CD14-positive monocyte (primary cell): Measurements from ENCODE around the gene EIPR1. TPM values are rescaled to one million over a fixed set of nuclear protein-coding genes. Genes with fewer than 3 reads are reported as not detected.

ENCODE experiments used
- DNase-seq, 3 donors: peaks; one replicate each; pipeline ENCODE4 v3.0.0-alpha.2; 2011 to 2022
- H2AFZ ChIP-seq: 2 replicates; pipeline ENCODE4 v1.6.0; 2012; ENCODE audit warnings: mild to moderate bottlenecking, low read depth, low read length, inconsistent platforms; ENCODE audit not compliant: insufficient read depth, poor library complexity, severe bottlenecking
- H3K27ac ChIP-seq, 2 donors: 1 replicate in 1 of 2; 2 replicates in 1 of 2; pipeline ENCODE4 v1.5.1; 2012 to 2013; ENCODE audit warnings: low read length in 2 of 2, control low read depth in 1 of 2, inconsistent platforms in 1 of 2, low read depth in 1 of 2, mild to moderate bottlenecking in 1 of 2
- H3K27me3 ChIP-seq, 2 donors: one replicate each; pipeline versions ENCODE4 v1.6.0 to v1.6.1; 2011 to 2013; ENCODE audit warnings: low read length in 2 of 2; ENCODE audit not compliant: control insufficient read depth in 2 of 2, insufficient read depth in 2 of 2
- H3K36me3 ChIP-seq, 2 donors: replicated peaks in 1 of 2; 1 replicate in 1 of 2; 2 replicates in 1 of 2; pipeline versions ENCODE4 v1.5.1 to v1.6.1; 2012 to 2013; ENCODE audit warnings: low read length in 2 of 2, control low read depth in 1 of 2, inconsistent platforms in 1 of 2, mild to moderate bottlenecking in 1 of 2; ENCODE audit not compliant: insufficient read depth in 2 of 2, control insufficient read depth in 1 of 2
- H3K4me1 ChIP-seq, 2 donors: 1 replicate in 1 of 2; 2 replicates in 1 of 2; pipeline versions ENCODE4 v1.5.1 to v1.6.1; 2012 to 2013; ENCODE audit warnings: low read length in 2 of 2, control low read depth in 1 of 2, inconsistent platforms in 1 of 2, mild to moderate bottlenecking in 1 of 2, moderate library complexity in 1 of 2; ENCODE audit not compliant: insufficient read depth in 2 of 2, control insufficient read depth in 1 of 2
- H3K4me2 ChIP-seq: replicated peaks from 2 replicates; pipeline ENCODE3; 2012; ENCODE audit warnings: low read length, moderate library complexity, mild to moderate bottlenecking; ENCODE audit not compliant: poor library complexity, severe bottlenecking; ENCODE audit errors: extremely low read depth
- H3K4me3 ChIP-seq, 3 experiments: fragments of 200-600 bp in 1 of 3; sonication (generic) in 1 of 3; replicated peaks in 1 of 3; 1 replicate in 2 of 3; 2 replicates in 1 of 3; pipeline ENCODE4 v1.5.1; 2011 to 2013; ENCODE audit warnings: low read length in 3 of 3, mild to moderate bottlenecking in 3 of 3, control low read depth in 2 of 3, low read depth in 2 of 3, inconsistent platforms in 1 of 3, moderate library complexity in 1 of 3
- H3K79me2 ChIP-seq: 2 replicates; pipeline ENCODE4 v1.6.0; 2012; ENCODE audit warnings: mild to moderate bottlenecking, control low read depth, inconsistent platforms, low read length, moderate library complexity; ENCODE audit not compliant: insufficient read depth
- H3K9ac ChIP-seq: 2 replicates; pipeline ENCODE4 v1.6.0; 2017; ENCODE audit warnings: low read length, mild to moderate bottlenecking; ENCODE audit not compliant: insufficient read depth, poor library complexity, severe bottlenecking
- H3K9me3 ChIP-seq, 2 donors: replicated peaks in 1 of 2; 1 replicate in 1 of 2; 2 replicates in 1 of 2; pipeline versions ENCODE4 v1.5.1 to v1.6.1; 2012 to 2013; ENCODE audit warnings: low read length in 2 of 2, control low read depth in 1 of 2; ENCODE audit not compliant: control insufficient read depth in 1 of 2, insufficient read depth in 1 of 2
- H4K20me1 ChIP-seq: 2 replicates; pipeline ENCODE4 v1.6.0; 2012; ENCODE audit warnings: mild to moderate bottlenecking, low read length, control low read depth, moderate library complexity; ENCODE audit not compliant: insufficient read depth
- H3K27ac Mint-ChIP-seq, 7 donors: one replicate each; pipeline ENCODE4 v1.8.0; 2020; ENCODE audit warnings: mild to moderate bottlenecking in 7 of 7, mixed read lengths in 7 of 7, moderate library complexity in 6 of 7, inconsistent platforms in 2 of 7
- H3K27me3 Mint-ChIP-seq, 3 donors: one replicate each; pipeline ENCODE4 v1.8.0; 2021 to 2022; ENCODE audit warnings: low read depth in 3 of 3, mild to moderate bottlenecking in 3 of 3, mixed read lengths in 3 of 3, moderate library complexity in 3 of 3, inconsistent platforms in 1 of 3
- H3K36me3 Mint-ChIP-seq, 2 donors: one replicate each; pipeline ENCODE4 v1.8.0; 2020; ENCODE audit warnings: mixed read lengths in 2 of 2, inconsistent platforms in 1 of 2, mild to moderate bottlenecking in 1 of 2
- H3K4me1 Mint-ChIP-seq: one replicate; pipeline ENCODE4 v1.8.0; 2020; ENCODE audit warnings: mild to moderate bottlenecking, mixed read lengths
- H3K4me3 Mint-ChIP-seq, 2 donors: one replicate each; pipeline ENCODE4 v1.8.0; 2020; ENCODE audit warnings: mild to moderate bottlenecking in 2 of 2, mixed read lengths in 2 of 2, moderate library complexity in 1 of 2
- H3K9me3 Mint-ChIP-seq, 7 donors: one replicate each; pipeline ENCODE4 v1.8.0; 2020 to 2022; ENCODE audit warnings: mixed read lengths in 7 of 7, mild to moderate bottlenecking in 6 of 7, moderate library complexity in 6 of 7, inconsistent platforms in 2 of 7
- WGBS: methylation state at CpG from one replicate; pipeline ENCODE4 v1.1.5; 2013; ENCODE audit warnings: missing lambda C conversion rate; ENCODE audit not compliant: insufficient coverage; 5-methylcytosine and 5-hydroxymethylcytosine counted together
- intact Hi-C, 2 donors: fragments of 100-400 bp; cut with micrococcal nuclease; formaldehyde crosslinking; loops; one replicate each; pipeline versions ENCODE4 v1.15.0 to v1.15.1; 2023
- polyA plus RNA-seq, 3 donors: library from polyadenylated mRNA; depleted of rRNA in 1 of 3; unstranded in 2 of 3; stranded (reverse) in 1 of 3; fragments of 300-500 nt in 2 of 3; fragments of >200 nt in 1 of 3; fragmentation: Illumina TruSeq in 2 of 3; gene quantifications; 1 replicate in 2 of 3; 2 replicates in 1 of 3; pipeline ENCODE4 v1.2.3, GENCODE V29; 2012 to 2021
- TF ChIP-seq, protein P1 (sequence below): fragments of 200-600 bp; IDR thresholded peaks from one replicate; pipeline ENCODE4 v1.8.0; 2022; ENCODE audit warnings: antibody characterized with exemption, mild to moderate bottlenecking

The EIPR1 gene
- polyA plus RNA-seq, 3 donors = 19.0 to 22.4 (median 20.8) TPM

- Histone ChIP-seq H3K9me3 (peaks cover 5 to 19% of the 10 kb centered on the region in 2 donors), H3K4me2 (no peak overlapping the region), H3K27ac (no peak overlapping the region), H3K27me3 (no peaks in the 10 kb centered on the region), H4K20me1 (no peaks in the 10 kb centered on the region), H3K36me3 (peaks cover 0 to 5% of the 10 kb centered on the region in 2 donors), H2AFZ (no peak overlapping the region), H3K4me1 (no peaks in the 10 kb centered on the region), H3K4me3 (no peak overlapping the region), H3K79me2 (peaks cover 3% of the 10 kb centered on the region), H3K9ac (no peak overlapping the region)
- H3K27me3 Mint-ChIP-seq = no peaks in the 10 kb centered on the region
- TF ChIP-seq, protein P1, sequence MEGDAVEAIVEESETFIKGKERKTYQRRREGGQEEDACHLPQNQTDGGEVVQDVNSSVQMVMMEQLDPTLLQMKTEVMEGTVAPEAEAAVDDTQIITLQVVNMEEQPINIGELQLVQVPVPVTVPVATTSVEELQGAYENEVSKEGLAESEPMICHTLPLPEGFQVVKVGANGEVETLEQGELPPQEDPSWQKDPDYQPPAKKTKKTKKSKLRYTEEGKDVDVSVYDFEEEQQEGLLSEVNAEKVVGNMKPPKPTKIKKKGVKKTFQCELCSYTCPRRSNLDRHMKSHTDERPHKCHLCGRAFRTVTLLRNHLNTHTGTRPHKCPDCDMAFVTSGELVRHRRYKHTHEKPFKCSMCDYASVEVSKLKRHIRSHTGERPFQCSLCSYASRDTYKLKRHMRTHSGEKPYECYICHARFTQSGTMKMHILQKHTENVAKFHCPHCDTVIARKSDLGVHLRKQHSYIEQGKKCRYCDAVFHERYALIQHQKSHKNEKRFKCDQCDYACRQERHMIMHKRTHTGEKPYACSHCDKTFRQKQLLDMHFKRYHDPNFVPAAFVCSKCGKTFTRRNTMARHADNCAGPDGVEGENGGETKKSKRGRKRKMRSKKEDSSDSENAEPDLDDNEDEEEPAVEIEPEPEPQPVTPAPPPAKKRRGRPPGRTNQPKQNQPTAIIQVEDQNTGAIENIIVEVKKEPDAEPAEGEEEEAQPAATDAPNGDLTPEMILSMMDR = no peak
- peaks cover 4 to 21% (median 9%) of the 10 kb centered on the region in 7 donors for H3K9me3 Mint-ChIP-seq
- intact Hi-C loops = no loop called here
- peaks cover 13 to 18% of the 10 kb centered on the region in 2 donors for H3K36me3 Mint-ChIP-seq
- DNase-seq = no peak
- no peak overlapping the region for H3K27ac Mint-ChIP-seq
- 94% methylated on average over 3 of the region's 3 CpGs for WGBS
- no peaks in the 10 kb centered on the region for H3K4me1 Mint-ChIP-seq
- H3K4me3 Mint-ChIP-seq = no peak overlapping the region
Observed at GRCh38 chr2:3294069-3294468, 83.5 kb downstream of the EIPR1 start.

GRCh38 chr2:3293221-3293620, 84.4 kb downstream of the EIPR1 start:
- DNase-seq = no peak
- WGBS = 98% methylated on average over 9 of the region's 9 CpGs
- Histone ChIP-seq H3K4me3 (no peak overlapping the region), H2AFZ (no peak overlapping the region), H3K79me2 (peaks cover 3% of the 10 kb centered on the region), H3K9me3 (peaks cover 5 to 19% of the 10 kb centered on the region in 2 donors), H3K27me3 (no peaks in the 10 kb centered on the region), H3K36me3 (peaks cover 0 to 5% of the 10 kb centered on the region in 2 donors), H3K4me2 (no peak overlapping the region), H4K20me1 (no peaks in the 10 kb centered on the region), H3K9ac (no peak overlapping the region), H3K4me1 (no peaks in the 10 kb centered on the region), H3K27ac (no peak overlapping the region)
- Mint-ChIP-seq H3K27me3 (no peaks in the 10 kb centered on the region), H3K4me3 (no peak overlapping the region), H3K4me1 (no peaks in the 10 kb centered on the region), H3K27ac (peak overlapping the region in 1 of 7 donors; percentile 63), H3K36me3 (peaks cover 7 to 15% of the 10 kb centered on the region in 2 donors), H3K9me3 (peaks cover 8 to 24% (median 10%) of the 10 kb centered on the region in 7 donors)
- intact Hi-C loops = no loop called here
- TF ChIP-seq, protein P1 = no peak
